Right lung (tissue), 5 donors: ENCODE data around the gene PCED1A. TPM values are rescaled to one million over a fixed set of nuclear protein-coding genes. Genes with fewer than 3 reads are reported as not detected.
"Not testable (repeated sequence)": the region's sequence is repeated elsewhere in the genome, so short reads cannot be mapped to it uniquely, and the experiment has no call there.

ENCODE experiments used
- DNase-seq, 2 donors: peaks; one replicate each; pipeline ENCODE4 v3.0.0-alpha.2; 2013
- polyA plus RNA-seq, 5 donors: library from polyadenylated mRNA; unstranded; fragments of 120-200 nt; gene quantifications; one replicate each; pipeline versions ENCODE4 v1.2.1 to v1.2.3, GENCODE V29; 2013; ENCODE audit warnings: inconsistent platforms in 1 of 5, low replicate concordance in 1 of 5; ENCODE audit not compliant: insufficient read length in 5 of 5, insufficient read depth in 1 of 5

Gene PCED1A
- polyA plus RNA-seq, 5 donors = 41.5 to 68.8 (median 61.8) TPM

DNA sequence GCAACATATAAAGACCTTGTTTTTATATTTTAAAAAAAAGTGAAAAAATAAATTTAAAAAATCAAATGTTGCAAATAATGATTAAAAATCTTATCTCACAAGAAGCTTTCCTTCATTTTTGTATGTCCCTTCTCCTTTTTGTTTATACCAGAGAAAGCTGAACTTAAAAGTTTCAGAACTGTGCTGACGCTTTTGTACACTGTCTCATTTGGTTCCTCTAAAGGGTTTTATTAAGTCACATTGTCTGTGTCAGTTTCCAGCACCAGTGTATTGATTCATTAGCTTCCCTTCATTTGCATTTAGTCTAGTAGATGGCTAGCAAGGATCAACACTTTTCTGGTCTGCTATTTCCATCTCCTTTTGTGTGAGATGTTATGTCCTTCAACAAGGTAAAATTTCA is 6.7 kb downstream of the PCED1A start:
- DNase-seq = no peak

DNA sequence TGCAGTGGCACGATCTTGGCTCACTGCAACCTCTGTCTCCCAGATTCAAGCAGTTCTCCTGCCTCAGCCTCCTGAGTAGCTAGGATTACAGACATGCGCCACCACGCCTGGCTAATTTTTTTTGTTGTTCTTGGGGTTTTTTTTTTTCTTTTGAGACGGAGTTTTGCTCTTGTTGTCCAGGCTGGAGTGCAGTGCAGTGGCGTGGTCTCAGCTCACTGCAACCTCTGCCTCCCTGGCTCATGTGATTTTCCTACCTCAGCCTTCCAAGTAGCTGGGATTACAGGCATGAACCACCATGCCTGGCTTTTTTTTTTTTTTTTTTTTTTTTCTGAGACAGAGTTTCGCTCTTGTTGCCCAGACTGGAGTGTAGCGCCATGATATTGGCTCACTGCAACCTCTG is 9.2 kb downstream of the PCED1A start:
- DNase-seq = not testable (repeated sequence)

DNA sequence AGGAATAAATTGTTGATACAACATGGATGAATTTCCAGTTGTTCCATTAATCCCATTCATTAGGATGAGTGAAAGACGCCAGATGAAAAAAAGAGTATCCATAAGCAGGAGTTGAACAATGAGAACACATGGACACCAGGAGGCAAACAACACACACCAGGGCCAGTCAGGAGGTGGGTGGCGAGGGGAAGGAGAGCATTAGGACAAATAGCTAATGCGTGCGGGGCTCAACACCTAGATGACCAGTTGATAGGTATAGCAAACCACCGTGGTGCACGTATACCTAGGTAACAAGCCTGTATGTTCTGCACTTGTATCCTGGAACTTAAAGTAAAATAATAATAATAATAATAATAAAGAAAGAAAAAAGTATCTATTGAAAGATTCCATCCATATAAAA is 11.1 kb downstream of the PCED1A start:
- no peak for DNase-seq

DNA sequence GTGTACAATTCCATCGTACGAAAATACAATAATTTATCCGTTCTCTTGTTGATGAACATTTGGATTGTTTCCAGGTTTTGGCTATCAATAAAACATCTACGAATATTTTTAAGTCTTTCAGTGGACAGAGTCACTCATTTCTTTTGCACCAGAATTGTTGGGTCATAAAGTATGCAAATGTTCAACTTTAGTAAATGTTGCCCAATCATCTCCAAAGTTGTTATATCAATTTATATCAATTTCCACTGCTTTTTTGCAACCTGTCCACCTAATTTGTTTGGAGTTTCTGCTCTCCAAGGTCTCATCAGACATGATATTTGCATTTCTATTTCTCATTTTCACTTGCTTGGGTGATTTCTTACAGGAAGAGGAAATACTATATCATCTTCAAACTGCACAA is 13.8 kb downstream of the PCED1A start:
- DNase-seq = no peak

DNA sequence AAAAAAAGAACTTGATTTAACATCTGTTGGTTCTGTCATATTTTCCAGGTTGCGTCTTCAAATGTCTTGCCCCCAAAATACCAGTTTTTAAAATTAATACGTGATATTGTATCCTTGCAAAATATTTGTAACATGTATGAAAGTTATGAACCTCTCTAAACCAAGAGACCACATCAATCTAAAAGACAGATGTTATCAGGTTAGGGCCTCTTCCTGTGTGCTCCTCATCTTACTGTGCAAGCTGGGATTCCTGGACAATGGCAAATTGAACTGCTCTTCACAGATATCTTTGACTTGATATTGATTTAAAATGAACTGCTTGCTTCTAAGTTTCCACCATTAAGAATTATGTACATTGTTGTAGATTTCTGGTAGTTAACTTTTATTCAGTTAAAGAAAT is 14.7 kb downstream of the PCED1A start:
- DNase-seq = no peak

DNA sequence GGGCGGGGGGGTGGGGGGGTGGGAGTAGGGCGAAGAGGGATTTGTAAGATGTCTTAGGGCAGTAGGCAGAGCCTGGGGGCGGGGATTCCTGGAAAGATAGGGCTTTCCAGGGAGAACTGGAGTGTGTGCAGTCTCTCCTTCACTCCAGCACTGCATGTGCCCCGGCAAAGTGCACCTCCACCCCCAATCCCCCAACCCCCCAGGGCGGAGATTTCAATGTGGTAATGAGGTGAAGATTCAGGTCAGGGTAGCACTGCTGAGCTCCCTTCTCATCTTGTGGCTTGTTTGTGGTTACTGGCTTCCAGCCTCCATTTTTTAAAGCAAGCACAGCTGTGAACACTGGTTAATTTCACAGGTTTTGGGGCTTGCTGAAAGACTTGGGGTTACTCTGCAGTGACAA is 18.4 kb downstream of the PCED1A start:
- DNase-seq = no peak

DNA sequence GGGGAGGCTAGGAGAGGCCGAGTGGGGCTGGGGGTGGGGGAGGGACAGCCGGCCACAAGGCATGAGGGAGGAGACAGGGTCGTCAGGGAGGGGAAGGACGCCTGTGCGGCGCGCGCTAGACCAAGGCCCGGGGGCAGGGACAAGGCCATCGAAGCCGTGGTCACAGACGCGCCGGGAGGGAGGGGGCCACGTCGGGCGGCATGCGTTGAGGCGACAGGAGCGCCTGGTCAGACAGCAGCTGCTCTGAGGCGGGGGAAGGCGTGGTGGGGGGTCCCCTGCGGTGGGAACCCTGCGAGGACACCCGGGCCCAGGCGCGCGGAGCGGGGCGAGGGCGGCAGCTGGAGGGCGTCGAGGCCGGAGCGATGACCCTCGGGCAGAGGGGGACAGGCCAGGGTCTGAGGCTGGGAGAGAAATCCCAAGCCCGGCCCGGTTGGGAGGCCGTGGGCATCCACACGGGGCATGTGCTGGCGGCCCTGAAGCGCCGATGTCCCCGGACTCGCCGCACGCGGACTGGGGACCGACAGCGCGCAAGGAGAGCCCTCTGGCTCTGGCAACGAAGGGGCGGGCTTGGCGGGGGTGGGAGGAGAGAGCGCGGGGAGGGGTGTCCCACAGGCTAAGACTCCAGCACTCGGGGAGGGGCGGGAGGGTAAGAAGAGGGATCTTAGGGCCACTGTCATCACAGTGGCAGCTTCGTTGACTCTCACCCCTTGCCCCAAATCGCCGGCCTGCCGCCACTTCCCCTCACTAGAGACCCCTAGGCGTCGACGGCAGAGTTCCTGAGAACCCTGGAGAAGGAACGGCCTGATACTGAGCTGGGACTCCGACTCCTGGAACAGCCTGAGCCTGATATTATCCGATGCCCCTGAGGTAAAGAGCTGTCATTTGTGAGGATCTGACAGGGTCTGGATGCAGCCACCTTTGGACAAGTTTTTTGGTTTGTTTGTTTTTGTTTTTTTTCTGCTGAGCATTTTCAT is 19.3 kb downstream of the PCED1A start:
- DNase-seq = no peak

DNA sequence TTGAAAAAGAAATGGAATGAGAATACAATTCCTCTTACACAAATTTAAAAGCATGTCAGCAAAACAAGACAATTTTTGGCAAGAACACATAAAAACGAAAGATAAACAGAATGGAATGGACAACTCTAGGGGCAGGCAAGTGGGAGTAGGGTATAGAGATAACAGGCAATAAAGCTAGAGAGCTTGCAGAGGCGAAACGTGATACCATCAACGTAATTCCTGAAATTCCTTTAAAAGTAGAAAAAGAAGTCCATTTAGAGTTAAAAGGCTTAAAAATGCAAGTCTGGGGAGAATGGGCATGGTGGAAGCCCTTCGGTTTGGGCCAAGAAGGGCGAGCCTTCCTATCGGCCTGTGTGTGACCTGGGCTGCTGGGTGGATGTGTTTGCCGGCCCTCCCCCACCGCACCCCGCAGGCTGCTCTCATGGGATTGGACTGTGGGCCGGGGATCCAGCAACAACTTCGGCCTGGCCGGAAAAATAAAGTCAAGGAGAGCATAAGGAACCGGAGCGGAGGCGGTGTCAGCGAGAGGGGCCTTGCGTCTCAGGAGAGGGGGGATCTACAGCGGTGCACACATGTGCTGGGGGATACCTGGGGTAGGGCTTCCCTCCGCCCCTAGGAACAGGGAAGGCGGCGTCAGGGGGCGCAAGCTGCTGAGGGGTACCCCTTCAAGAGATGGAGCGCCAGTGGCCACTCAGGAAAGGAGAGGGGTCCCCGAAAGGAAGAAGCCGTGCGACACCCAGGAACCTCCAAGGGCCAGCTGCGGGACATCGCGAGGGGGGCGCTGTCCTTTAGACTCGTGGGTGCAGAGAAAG is 20.2 kb downstream of the PCED1A start:
- DNase-seq = no peak

DNA sequence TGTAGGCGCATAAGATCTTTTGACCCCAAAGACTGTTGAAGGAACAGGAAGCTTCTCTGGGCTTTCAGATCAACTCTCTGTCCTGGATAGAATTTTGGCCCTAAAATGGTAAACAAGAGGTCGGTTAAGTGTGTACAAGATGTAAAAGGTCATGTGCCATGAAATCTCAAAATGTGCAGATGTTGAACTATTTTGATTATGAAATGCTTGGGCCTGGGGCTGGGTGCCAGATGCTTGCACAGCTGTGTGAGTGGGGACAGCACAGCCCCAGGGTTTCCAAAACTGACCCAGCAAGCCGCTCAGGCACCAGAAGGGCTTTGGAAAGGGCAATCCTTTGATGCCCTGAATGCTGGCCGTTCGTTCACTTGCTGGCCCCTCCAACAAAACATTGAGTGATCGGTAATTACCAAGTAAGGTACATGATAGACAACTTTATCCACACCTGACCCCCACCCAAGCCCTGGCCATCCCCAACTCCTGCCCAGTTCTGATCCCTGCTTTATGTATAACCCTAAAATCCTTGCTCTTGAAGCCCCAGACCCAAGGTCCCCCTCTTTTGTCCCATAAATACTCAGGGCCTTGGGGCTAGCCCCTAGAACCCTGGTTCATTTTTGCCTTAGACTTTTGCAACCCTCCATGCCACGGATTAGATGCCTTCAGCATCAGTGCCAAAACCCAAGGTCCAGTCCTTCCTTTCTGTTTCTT is 22.4 kb downstream of the PCED1A start:
- DNase-seq = no peak

DNA sequence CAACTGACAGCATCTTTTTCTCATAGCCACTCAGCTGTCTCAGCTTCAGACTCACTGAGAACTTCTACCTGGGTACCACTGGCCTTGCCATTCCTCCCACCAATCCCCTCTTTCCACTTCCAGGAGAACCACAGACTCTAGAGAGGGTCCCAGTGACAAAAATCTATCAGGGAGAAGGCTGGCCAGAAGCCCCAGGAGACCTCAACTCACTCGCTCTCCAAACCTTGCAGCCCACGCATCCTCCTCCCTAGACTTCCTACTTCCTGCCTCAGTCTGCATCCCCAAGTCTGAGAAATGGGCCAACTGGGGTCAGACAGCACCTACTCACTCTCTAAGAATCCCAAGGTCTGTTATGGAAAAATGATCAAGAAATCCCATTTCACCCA is 23.1 kb downstream of the PCED1A start:
- DNase-seq = no peak

DNA sequence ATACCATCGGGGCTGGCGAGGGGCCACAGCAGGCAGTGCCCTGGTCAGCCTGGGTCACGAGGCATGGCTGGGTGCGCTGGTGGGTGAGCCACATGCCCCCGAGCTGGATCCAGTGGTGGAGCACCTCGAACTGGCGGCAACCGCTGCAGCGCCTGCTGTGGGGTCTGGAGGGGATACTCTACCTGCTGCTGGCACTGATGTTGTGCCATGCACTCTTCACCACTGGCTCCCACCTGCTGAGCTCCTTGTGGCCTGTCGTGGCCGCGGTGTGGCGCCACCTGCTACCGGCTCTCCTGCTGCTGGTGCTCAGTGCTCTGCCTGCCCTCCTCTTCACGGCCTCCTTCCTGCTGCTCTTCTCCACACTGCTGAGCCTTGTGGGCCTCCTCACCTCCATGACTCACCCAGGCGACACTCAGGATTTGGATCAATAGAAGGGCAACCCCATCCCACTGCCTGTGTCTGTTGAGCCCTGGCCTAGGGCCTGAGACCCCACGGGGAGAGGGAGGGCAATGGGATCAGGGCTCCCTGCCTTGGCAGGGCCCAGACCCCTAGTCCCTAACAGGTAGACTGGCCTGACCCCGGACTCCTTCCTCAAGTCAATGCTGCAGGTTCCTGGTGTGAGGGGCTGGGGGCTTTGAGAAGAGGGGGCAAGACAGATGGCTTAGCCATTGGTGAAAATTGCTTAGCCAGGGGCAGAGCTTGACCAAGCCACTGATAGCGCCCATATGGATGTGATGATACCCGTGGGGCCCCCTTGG is 23.7 kb downstream of the PCED1A start:
- DNase-seq = no peak

DNA sequence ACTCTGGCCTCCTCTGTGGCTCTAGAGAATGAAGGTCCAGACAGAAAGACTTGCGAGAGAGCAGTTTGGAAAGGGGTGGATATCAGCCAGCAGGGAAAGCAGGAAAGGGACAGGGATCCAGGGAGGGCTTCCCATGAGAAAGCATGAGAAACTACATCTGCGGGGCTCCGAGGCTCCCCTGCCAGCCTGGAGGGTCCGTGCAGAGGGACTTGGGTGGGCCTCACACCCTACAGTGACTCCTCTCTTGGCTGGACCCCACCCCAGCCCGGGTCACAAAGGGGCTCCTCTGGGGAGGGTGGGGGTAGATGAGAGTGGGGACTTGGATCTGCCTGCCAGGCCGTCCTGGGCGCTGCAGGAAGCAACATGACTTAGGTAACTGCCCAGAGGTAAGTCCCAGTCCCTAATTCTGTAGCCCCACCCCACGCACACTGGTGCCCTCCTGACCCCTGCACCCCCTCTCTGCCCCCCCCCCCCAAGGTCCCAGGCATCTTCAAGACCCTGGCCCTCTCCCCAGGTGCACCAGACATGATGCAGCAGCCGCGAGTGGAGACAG is 24.3 kb downstream of the PCED1A start, which contains the start of gene TMEM239:
Gene TMEM239, plus strand, starts transcription at position 335 of the 553 bp plus-strand sequence. Its CDS starts 191 bp downstream, at position 526.
- no peak for DNase-seq

DNA sequence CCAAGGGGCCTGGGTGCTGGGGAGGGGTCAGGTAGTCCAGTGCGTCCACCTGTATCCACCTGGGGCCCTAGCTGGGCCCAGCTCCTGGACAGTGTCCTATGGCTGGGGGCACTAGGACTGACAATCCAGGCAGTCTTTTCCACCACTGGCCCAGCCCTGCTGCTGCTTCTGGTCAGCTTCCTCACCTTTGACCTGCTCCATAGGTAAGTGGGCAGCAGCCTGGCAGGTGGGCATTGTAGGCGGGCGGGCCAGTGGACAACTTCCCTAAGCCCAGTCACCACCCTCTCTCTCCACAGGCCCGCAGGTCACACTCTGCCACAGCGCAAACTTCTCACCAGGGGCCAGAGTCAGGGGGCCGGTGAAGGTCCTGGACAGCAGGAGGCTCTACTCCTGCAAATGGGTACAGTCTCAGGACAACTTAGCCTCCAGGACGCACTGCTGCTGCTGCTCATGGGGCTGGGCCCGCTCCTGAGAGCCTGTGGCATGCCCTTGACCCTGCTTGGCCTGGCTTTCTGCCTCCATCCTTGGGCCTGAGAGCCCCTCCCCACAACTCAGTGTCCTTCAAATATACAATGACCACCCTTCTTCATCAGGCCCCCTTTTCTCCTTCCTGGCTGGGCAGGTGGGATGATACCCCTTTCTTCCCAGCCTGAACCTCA is 25.1 kb downstream of the PCED1A start:
- DNase-seq = no peak

DNA sequence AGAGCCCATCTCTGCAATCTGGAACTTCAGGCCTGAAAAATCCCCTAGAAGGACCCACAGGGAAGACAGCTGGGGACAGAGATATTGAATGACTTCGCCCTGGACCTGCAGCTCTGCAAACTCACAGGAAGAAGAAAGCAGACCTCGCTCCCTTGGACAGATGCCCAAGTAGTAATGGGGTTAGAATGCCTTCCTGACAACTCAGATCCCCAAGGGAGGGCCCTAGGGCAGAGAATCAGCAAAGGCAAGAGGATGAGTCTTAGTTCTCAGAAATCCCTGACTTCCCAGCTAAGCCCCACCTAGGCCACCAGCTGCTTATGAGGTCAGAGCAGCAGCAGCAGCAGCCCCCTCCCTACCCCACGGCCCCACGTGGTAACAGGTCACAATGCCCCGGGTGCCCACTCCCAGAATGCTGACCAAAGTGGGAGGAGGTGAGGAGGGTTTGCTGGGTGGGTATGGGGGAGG is 25.8 kb downstream of the PCED1A start, which contains the start of gene C20orf141:
Gene C20orf141, plus strand, starts transcription at position 401 of the 465 bp plus-strand sequence. CDS start 198 bp downstream, outside the sequence.
- no peak for DNase-seq

DNA sequence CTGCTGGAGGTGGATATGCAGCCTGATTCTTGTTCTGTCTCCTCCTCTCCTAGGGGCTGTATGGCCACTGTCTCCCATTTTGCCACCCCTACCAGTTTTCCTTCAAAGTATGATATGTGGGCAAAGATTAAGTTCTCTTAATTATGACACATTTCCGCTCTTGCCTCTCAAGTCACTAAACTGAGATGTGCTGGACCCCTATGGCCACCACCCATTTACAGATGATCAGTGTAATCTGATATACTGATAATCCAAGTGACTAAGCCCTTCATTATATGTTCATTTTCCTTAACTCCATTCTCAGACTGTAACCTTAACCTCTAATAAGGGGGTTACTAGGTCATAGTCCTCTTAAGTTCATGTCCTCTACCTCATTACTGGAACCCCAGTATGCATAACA is 26.4 kb downstream of the PCED1A start:
- no peak for DNase-seq

DNA sequence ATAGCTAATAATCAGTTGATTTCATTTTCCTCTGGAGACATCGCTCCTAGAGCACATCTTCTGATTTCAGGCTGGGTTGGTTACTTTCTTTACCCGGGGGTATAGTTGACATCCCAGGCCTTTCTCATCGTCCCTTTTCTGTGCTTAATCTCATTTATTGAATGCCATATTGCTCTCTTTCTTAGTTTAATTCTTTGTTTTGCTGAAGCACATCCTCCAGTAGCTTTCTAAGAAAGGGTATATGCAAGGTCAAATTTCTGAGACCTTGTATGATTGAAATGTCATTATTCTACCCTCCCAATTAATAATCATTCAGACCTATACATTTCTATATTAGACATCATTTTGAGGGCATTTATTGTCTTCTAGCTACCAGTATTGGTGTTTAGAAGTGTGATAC is 28.3 kb downstream of the PCED1A start:
- DNase-seq = no peak

DNA sequence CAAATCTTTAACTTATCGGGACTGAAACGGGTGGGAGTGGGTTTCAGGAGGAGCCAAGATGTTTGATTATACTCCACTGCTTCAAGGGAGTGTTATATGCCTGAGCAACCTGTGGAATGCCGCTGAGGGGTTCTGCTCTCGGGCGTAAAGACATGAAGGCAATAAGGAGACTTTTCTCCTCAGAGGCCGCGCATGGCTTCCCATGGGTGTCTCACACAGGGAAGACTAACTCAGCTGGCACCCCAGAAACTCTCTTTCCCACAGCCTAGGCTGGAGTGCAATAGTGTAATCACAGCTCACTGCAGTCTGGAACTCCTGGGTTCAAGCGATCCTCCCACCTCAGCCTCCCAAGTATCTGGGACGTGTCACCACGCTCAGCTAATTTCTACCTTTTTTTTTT is 30.8 kb downstream of the PCED1A start:
- no peak for DNase-seq

DNA sequence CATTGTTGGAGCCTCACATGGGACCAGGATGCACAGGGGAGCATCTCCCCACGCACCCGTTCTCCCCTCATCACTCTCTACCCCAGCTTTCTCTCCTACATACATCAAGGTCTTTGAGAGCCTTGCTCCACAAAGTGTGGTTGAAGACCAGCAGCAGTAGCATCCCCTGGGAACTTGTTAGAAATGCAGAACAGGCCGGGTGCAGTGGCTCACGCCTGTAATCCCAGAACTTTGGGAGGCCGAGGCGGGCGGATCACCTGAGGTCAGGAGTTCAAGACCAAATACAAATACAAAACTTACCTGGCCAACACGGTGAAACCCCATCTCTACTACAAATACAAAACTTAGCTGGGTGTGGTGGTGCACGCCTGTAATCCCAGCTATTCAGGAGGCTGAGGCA is 32.5 kb downstream of the PCED1A start:
- not testable (repeated sequence) for DNase-seq

DNA sequence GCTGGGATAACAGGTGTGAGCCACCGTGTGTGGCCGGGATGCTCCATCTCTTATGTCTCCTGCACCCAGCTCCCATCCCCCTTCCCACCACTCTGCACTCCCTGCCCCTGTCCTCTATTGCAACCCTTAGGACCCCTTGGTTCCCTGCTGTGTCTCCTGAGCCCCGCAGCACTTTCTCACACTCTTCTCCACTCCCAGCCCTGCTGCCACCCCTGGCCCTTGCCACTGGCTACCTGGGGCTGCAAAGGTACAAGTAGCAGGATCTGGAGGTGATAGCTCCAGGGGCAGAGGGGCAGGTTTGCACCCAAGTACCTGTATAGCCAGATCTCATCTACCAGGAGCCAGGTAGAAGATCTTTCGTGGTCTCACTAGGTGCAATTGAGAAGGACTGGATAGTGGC is 33.4 kb downstream of the PCED1A start:
- DNase-seq = no peak

DNA sequence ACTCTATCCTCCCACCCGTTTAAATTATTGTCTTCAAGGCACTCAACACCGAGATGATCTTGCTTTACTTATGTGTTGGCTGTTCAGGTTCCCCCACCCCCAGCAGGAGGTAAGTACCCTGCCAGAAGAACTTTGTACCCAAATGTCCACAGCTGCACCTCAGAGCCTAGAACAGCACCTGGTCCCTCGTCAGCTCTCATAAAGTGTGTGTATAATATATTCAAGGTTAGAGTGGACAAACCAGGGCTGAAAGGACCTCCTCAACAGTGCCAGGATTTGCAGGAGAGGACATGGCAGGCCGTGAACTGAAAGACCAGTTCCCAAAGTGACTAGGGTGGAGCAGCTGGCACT is 34.1 kb downstream of the PCED1A start:
- no peak for DNase-seq
